ENCODE measurements around the gene VDR.

VDR gene

GRCh38 chr12:47802312-47802711, 102.5 kb downstream of the VDR start:
- Histone ChIP-seq H3K4me2 (peak overlapping the region; percentile 97), H3K9me3 (no peaks in the 10 kb centered on the region), H3K4me3 (no peak overlapping the region)

DNA sequence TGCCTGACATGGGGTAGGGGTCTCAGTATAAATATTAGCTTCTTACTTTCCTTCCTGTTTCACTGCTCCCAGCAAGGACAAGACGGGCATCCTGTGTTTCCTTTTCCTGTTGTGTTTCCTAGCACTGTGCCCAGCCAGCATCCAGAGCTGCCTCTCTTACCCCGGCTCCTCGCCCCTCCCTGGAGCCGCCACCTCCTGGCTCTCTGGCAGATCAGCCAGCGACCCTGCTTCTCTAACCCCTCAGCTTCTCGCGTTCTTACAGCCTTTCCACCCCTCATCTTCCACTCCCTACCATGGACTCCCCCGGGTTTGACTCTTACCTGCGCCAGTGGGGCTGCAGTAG, 102.9 kb downstream of the VDR start:
- no peaks in the 10 kb centered on the region for H3K27me3 ChIP-seq
- H3K9ac ChIP-seq = peak overlapping the region; percentile 68
- H3K4me2 ChIP-seq = peak overlapping the region; percentile 97
- H3K4me3 ChIP-seq = no peak overlapping the region
- H3K36me3 ChIP-seq = peaks cover 72% of the 10 kb centered on the region
- H3K4me1 ChIP-seq = peaks cover 85% of the 10 kb centered on the region
- TF ChIP-seq Cebpa-rat (IDR thresholded peaks at IDR 0.05) = no peak
- peak overlapping the region; percentile 98 for H3K27ac ChIP-seq
- peaks cover 97% of the 10 kb centered on the region for H4K20me1 ChIP-seq
- no peaks in the 10 kb centered on the region for H3K9me3 ChIP-seq

More at GRCh38 chr12:47802312-47802711, 102.5 kb downstream of the VDR start:
- peak overlapping the region; percentile 98 for H3K27ac ChIP-seq
- peaks cover 100% of the 10 kb centered on the region for H4K20me1 ChIP-seq
- H3K4me1 ChIP-seq = peaks cover 89% of the 10 kb centered on the region
- no peak for TF ChIP-seq Cebpa-rat (IDR thresholded peaks at IDR 0.05)
- H3K9ac ChIP-seq = peak overlapping the region; percentile 68
- H3K36me3 ChIP-seq = peaks cover 68% of the 10 kb centered on the region
- H3K27me3 ChIP-seq = no peaks in the 10 kb centered on the region

DNA sequence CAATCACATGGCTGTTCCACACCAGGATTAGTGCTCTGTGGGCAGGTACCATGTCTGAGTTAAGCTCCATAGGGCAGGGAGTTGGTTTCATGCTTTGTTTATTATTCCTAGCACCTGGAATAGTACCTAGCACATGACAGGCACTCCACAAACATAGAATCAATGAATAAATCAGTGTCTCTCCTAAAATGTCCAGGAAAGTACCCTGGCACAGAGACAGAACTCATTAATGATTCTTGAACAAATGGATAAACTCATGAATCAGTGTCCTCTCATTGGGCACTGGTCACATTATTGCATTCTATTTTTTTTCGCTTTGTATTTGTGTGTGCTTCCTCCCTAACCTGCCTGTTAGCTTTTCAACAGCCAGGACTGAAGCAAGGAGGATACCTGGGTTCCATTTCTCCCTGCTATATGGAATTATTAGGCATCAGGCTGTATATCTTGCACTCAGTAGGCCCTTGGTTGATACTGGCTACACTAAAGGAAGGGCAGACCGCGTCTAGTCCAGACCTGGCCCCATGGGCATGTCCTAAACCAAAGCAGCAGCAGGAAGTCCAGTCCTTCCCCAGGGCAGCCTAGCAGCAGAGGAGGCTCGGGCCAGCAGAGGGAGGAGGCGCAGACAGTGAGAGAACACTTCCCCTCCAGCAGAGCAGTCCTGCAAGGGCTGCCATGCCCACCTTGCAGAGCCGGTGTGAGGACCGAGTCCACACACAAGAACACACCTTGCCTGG, 103.5 kb downstream of the VDR start:
- Histone ChIP-seq H3K4me3 (no peak overlapping the region), H3K9me3 (no peaks in the 10 kb centered on the region), H3K27me3 (no peaks in the 10 kb centered on the region), H3K9ac (no peak overlapping the region; the same call in 1 of the 2 replicates), H3K4me2 (peak overlapping the region; percentile 97), H3K36me3 (peaks cover 77% of the 10 kb centered on the region), H4K20me1 (peaks cover 91% of the 10 kb centered on the region), H3K27ac (peak overlapping the region; percentile 98; the same call in 1 of the 2 replicates), H3K4me1 (peaks cover 80% of the 10 kb centered on the region)
- TF ChIP-seq Cebpa-rat (IDR thresholded peaks at IDR 0.05) = no peak

GRCh38 chr12:47800582-47800981, 104.2 kb downstream of the VDR start:
- Histone ChIP-seq H3K36me3 (peaks cover 83% of the 10 kb centered on the region), H3K9me3 (no peaks in the 10 kb centered on the region), H3K4me2 (peak overlapping the region; percentile 97), H3K27ac (peak overlapping the region; percentile 67), H3K4me3 (no peak overlapping the region), H3K4me1 (peaks cover 72% of the 10 kb centered on the region), H3K9ac (peak overlapping the region; percentile 55; the same call in 1 of the 2 replicates), H3K27me3 (no peaks in the 10 kb centered on the region), H4K20me1 (peaks cover 90% of the 10 kb centered on the region)
- no peak for TF ChIP-seq Cebpa-rat (IDR thresholded peaks at IDR 0.05)

DNA sequence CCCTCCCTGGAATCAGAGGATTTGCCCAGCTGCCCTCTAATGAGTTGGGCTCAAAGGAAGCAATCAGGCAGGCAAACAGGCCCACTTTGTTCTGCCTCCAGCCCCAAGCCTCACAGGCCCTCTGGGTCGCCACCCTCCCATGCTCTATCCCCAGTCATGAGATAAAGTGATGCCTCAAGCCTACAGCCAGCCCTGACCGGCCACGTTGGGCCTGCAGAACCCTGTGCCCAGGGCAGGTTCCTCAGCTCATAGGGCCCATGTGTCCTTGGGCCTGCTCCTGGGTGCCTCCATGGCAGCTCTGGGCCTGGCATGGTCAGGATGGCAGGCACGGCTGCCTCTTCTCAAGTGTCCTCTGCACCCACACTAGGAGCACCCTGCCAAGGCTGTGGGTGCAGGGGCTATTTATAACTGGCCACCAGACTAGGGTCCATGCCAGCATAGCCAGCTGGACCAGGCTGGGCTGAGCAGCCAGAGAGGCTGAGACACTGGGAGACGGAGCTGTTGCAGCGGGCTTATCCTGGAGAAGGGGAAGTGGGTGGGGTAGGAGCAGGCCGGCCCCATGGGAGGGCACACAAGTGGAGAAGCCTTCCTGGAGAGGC, 105.3 kb downstream of the VDR start:
- Histone ChIP-seq H3K9ac (peak overlapping the region; percentile 55), H4K20me1 (peaks cover 79% of the 10 kb centered on the region), H3K4me2 (peak overlapping the region; percentile 97), H3K27ac (peak overlapping the region; percentile 67), H3K27me3 (no peaks in the 10 kb centered on the region), H3K4me1 (peaks cover 61% of the 10 kb centered on the region), H3K9me3 (no peaks in the 10 kb centered on the region), H3K4me3 (no peak overlapping the region), H3K36me3 (peaks cover 83% of the 10 kb centered on the region)
- no peak for TF ChIP-seq Cebpa-rat (IDR thresholded peaks at IDR 0.05)

GRCh38 chr12:47798382-47798948, 106.3 kb downstream of the VDR start:
- H3K4me2 ChIP-seq = no peak overlapping the region
- H3K9ac ChIP-seq = no peak overlapping the region
- no peaks in the 10 kb centered on the region for H3K27me3 ChIP-seq
- 0 out of 2 replicates have a peak overlapping the region, but pooled peaks have one; percentile 67 for H3K27ac ChIP-seq
- no peak overlapping the region for H3K4me3 ChIP-seq
- no peak for TF ChIP-seq Cebpa-rat (IDR thresholded peaks at IDR 0.05)
- H3K36me3 ChIP-seq = peaks cover 85% of the 10 kb centered on the region
- peaks cover 75% of the 10 kb centered on the region for H4K20me1 ChIP-seq
- peaks cover 51% of the 10 kb centered on the region for H3K4me1 ChIP-seq
- no peaks in the 10 kb centered on the region for H3K9me3 ChIP-seq

DNA sequence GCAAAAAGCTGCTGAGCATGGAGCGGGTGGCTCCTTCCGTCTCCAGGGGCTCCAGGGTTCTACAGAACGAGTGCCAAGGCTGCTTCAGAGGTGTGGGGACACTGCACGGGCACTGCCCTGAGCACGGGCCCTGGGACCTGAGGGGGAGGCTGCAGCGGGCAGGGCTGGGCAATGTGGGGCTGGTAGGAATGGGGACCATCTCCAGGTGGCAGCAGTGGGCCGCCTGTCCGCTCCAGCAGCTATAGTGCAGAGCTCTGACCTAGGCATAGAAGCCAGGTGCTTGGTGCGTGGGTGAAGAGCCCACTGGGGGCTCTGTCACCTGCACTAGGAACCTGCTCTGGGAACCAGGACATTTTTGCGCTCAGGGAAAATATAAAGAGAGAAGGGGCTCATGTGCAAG, 107.4 kb downstream of the VDR start:
- Histone ChIP-seq H3K27ac (no peak overlapping the region), H3K4me3 (no peak overlapping the region), H3K9me3 (no peaks in the 10 kb centered on the region), H3K27me3 (no peaks in the 10 kb centered on the region), H3K36me3 (peaks cover 93% of the 10 kb centered on the region), H3K4me1 (peaks cover 41% of the 10 kb centered on the region), H3K4me2 (no peak overlapping the region), H3K9ac (no peak overlapping the region), H4K20me1 (peaks cover 64% of the 10 kb centered on the region)
- TF ChIP-seq Cebpa-rat (IDR thresholded peaks at IDR 0.05) = no peak

- H4K20me1 ChIP-seq = peaks cover 54% of the 10 kb centered on the region
- H3K36me3 ChIP-seq = peaks cover 97% of the 10 kb centered on the region
- TF ChIP-seq Cebpa-rat (IDR thresholded peaks at IDR 0.05) = no peak
- peaks cover 25% of the 10 kb centered on the region for H3K4me1 ChIP-seq
- H3K4me2 ChIP-seq = no peak overlapping the region
- no peak overlapping the region for H3K27ac ChIP-seq
- H3K9ac ChIP-seq = no peak overlapping the region
- no peaks in the 10 kb centered on the region for H3K27me3 ChIP-seq
- no peak overlapping the region for H3K4me3 ChIP-seq
- H3K9me3 ChIP-seq = no peaks in the 10 kb centered on the region
Observed at GRCh38 chr12:47795814-47796411, 108.9 kb downstream of the VDR start.

DNA sequence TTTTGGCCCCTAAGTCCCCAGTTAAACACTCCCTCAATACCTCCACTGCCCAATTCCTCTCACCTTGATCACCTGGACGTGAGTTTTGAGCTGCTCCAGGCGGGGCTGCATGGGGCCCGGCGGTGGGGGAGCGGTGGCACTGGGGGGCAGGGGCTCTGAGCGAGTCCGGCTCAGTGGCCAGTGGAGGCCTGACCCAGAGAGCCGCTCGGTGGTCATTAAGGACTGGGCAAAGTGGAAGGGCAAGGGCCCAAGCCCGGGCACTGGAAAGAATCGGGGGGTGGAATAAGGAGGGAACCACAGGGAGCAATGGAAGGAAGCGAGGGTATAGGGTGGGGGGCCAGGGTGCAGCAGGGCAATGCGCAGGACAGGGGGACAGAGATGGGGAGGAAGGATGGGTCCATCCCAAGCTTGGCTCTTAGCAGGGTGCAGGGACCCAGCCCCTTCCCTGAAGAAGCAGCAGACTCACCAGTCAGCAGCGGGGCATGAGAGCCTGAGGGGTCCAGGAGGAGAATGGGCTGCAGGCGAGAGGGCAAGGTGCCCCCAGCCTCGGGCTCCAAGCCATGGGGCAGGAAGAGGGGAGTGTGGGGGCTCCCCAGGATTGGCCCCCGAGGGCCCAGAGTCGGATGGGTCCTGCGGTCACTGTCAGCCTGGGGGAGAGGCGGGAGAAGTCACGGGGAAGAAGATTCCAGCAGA, 109.5 kb downstream of the VDR start:
- Histone ChIP-seq H3K27ac (no peak overlapping the region), H3K9ac (no peak overlapping the region), H4K20me1 (peaks cover 51% of the 10 kb centered on the region), H3K9me3 (no peaks in the 10 kb centered on the region), H3K27me3 (no peaks in the 10 kb centered on the region), H3K4me2 (no peak overlapping the region), H3K4me1 (peaks cover 19% of the 10 kb centered on the region), H3K4me3 (no peak overlapping the region), H3K36me3 (peaks cover 98% of the 10 kb centered on the region)
- TF ChIP-seq Cebpa-rat (IDR thresholded peaks at IDR 0.05) = no peak
